ENCODE results near the gene BEAN1.
"Not testable (repeated sequence)": the region's sequence is repeated elsewhere in the genome, so short reads cannot be mapped to it uniquely, and the experiment has no call there.

GRCh38 chr16:66466636-66467035, 39.5 kb downstream of the BEAN1 start:
- TF ChIP-seq CTCF, POLR2A (IDR thresholded peaks at IDR 0.05): not testable (repeated sequence)
